K562 (cell line): ENCODE results near the gene ZMIZ1. TPM values are rescaled to one million over a fixed set of nuclear protein-coding genes. Genes with fewer than 3 reads are reported as not detected.

Experiments
- BRD9 ChIP-seq: fragments of 450-650 bp; IDR thresholded peaks from 2 replicates; pipeline ENCODE4 v1.6.1; 2018; ENCODE audit warnings: low read depth; ENCODE audit not compliant: partially characterized antibody
- C11orf30 ChIP-seq: fragments of 450-650 bp; IDR thresholded peaks from 2 replicates; pipeline ENCODE4 v1.6.1; 2016; ENCODE audit warnings: low read depth, mild to moderate bottlenecking
- CBX1 ChIP-seq: sonication (generic); IDR thresholded peaks from 2 replicates; pipeline ENCODE4 v1.6.1; 2016; ENCODE audit warnings: antibody characterized with exemption, low read depth, mild to moderate bottlenecking
- EHMT2 ChIP-seq: fragments of 450-650 bp; IDR thresholded peaks from 2 replicates; pipeline ENCODE4 v1.6.1; 2018; ENCODE audit warnings: antibody characterized with exemption
- GTF2E2 ChIP-seq: fragments of 200-800 bp; sonication (Bioruptor generic); IDR thresholded peaks from 2 replicates; pipeline ENCODE4 v1.6.1; 2016; ENCODE audit warnings: missing genetic modification characterization, missing compliant biosample characterization
- HEY1 ChIP-seq: fragments of 250-450 bp; sonication (Bioruptor Pico); IDR thresholded peaks from 2 replicates; pipeline ENCODE4 v1.5.0; 2020; ENCODE audit warnings: mild to moderate bottlenecking, moderate library complexity, borderline replicate concordance
- HIVEP1 ChIP-seq: fragments of 250-450 bp; sonication (Bioruptor Pico); IDR thresholded peaks from 2 replicates; pipeline ENCODE4 v1.4.0; 2020; ENCODE audit warnings: mild to moderate bottlenecking
- KDM4B ChIP-seq, 2 experiments: fragments of 450-650 bp in 1 of 2; sonication (generic) in 1 of 2; IDR thresholded peaks; 2 replicates each; pipeline ENCODE4 v1.6.1; 2016 to 2017; ENCODE audit warnings: borderline replicate concordance in 2 of 2, antibody characterized with exemption in 1 of 2, low read depth in 1 of 2, mild to moderate bottlenecking in 1 of 2
- KLF6 ChIP-seq: fragments of 250-450 bp; sonication (Bioruptor Pico); IDR thresholded peaks from 2 replicates; pipeline ENCODE4 v1.4.0; 2020; ENCODE audit warnings: mild to moderate bottlenecking, moderate library complexity, borderline replicate concordance
- MCM3 ChIP-seq: fragments of 450-650 bp; IDR thresholded peaks from 2 replicates; pipeline ENCODE4 v1.6.1; 2016
- MIER1 ChIP-seq: fragments of 450-650 bp; IDR thresholded peaks from 2 replicates; pipeline ENCODE4 v1.6.1; 2016; ENCODE audit warnings: antibody characterized with exemption, mild to moderate bottlenecking, low read depth
- MITF ChIP-seq: IDR thresholded peaks from 2 replicates; pipeline ENCODE4 v1.6.1; 2014; ENCODE audit warnings: antibody characterized with exemption
- NBN ChIP-seq: fragments of 450-650 bp; IDR thresholded peaks from 2 replicates; pipeline ENCODE4 v1.6.1; 2016; ENCODE audit warnings: low read depth, mild to moderate bottlenecking
- NFE2 ChIP-seq: IDR thresholded peaks from 2 replicates; pipeline ENCODE4 v1.6.1; 2014; ENCODE audit warnings: antibody characterized with exemption, low read depth
- POLR3A ChIP-seq: IDR thresholded peaks from 2 replicates; pipeline ENCODE4 v1.6.1; 2011; ENCODE audit warnings: borderline replicate concordance, mild to moderate bottlenecking, moderate library complexity; ENCODE audit not compliant: insufficient read length, insufficient read depth; ENCODE audit errors: extremely low read depth
- TAL1 ChIP-seq: fragments of 450-650 bp; IDR thresholded peaks from 2 replicates; pipeline ENCODE4 v1.6.1; 2016; ENCODE audit warnings: mild to moderate bottlenecking
- ZBTB33 ChIP-seq: sonication (generic); formaldehyde crosslinking; IDR thresholded peaks from 2 replicates; pipeline ENCODE4 v1.8.1; 2023; ENCODE audit warnings: mild to moderate bottlenecking, missing genetic modification reagents
- ZFP1 ChIP-seq: fragments of 450-650 bp; formaldehyde crosslinking; IDR thresholded peaks from 2 replicates; pipeline ENCODE4 v1.4.0; 2020; ENCODE audit warnings: mild to moderate bottlenecking, mixed read lengths
- ZFP36 ChIP-seq: fragments of 150-350 bp; IDR thresholded peaks from 2 replicates; pipeline ENCODE4 v1.6.1; 2018; ENCODE audit warnings: low read length, low read depth; ENCODE audit not compliant: partially characterized antibody
- ZFX ChIP-seq: sonication (generic); formaldehyde crosslinking; IDR thresholded peaks from 2 replicates; pipeline ENCODE4 v1.8.0; 2022; ENCODE audit warnings: mild to moderate bottlenecking, missing genetic modification reagents, moderate library complexity
- ZKSCAN1 ChIP-seq: fragments of 150-350 bp; IDR thresholded peaks from 2 replicates; pipeline ENCODE4 v1.6.1; 2016; ENCODE audit warnings: low read depth, low read length
- ZNF133 ChIP-seq: fragments of 250-450 bp; sonication (Bioruptor Pico); IDR thresholded peaks from 2 replicates; pipeline ENCODE4 v1.4.0; 2020; ENCODE audit warnings: mild to moderate bottlenecking
- ZNF134 ChIP-seq: fragments of 250-450 bp; sonication (Bioruptor Pico); conservative IDR thresholded peaks from 2 replicates; pipeline ENCODE4 v1.4.0; 2020
- ZNF23 ChIP-seq: fragments of 250-450 bp; sonication (Bioruptor Pico); IDR thresholded peaks from 2 replicates; pipeline ENCODE4 v1.4.0; 2020; ENCODE audit warnings: mild to moderate bottlenecking
- ZNF444 ChIP-seq: fragments of 250-450 bp; sonication (Bioruptor Pico); IDR thresholded peaks from 2 replicates; pipeline ENCODE4 v1.4.0; 2020; ENCODE audit warnings: mild to moderate bottlenecking, moderate library complexity
- ZNF79 ChIP-seq: fragments of 250-450 bp; sonication (Bioruptor Pico); IDR thresholded peaks from 2 replicates; pipeline ENCODE4 v1.4.0; 2020; ENCODE audit warnings: low read depth, mild to moderate bottlenecking, moderate library complexity
- polyA plus RNA-seq, 8 experiments: library from polyadenylated mRNA; depleted of rRNA in 4 of 8; stranded (reverse) in 5 of 8; unstranded in 3 of 8; fragments of >200 nt; fragmentation: Nextera tagmentation in 2 of 8; fragmentation: Illumina TruSeq in 1 of 8; extraction: Ambion mirVana in 2 of 8; extraction: Trizol in 1 of 8; gene quantifications; 2 replicates each; pipeline versions ENCODE4 v1.2.1 to v1.2.3, GENCODE V29; 2011 to 2014; ENCODE audit warnings: inconsistent platforms in 1 of 8, missing spikeins in 1 of 8
- total RNA-seq, 7 experiments: library from RNA; depleted of rRNA in 6 of 7; stranded (reverse); fragments of >200 nt in 6 of 7; fragmentation: Illumina TruSeq in 2 of 7; extraction: Trizol in 2 of 7; gene quantifications; 2 replicates each; pipeline versions ENCODE4 v1.2.1 to v1.2.3, GENCODE V29; 2011 to 2021; ENCODE audit warnings: low replicate concordance in 1 of 7
- TF ChIP-seq, protein P1 (sequence below): sonication (generic); formaldehyde crosslinking; IDR thresholded peaks from 2 replicates; pipeline ENCODE4 v1.8.0; 2022; ENCODE audit warnings: missing genetic modification reagents, mild to moderate bottlenecking, borderline replicate concordance

Gene ZMIZ1
- total and polyA plus RNA-seq, 9 of the 15 experiments (the other 6 are each of a cell fraction or from before 2014, with no cell fraction given): 1.0 to 37.3 (median 4.3) TPM

DNA sequence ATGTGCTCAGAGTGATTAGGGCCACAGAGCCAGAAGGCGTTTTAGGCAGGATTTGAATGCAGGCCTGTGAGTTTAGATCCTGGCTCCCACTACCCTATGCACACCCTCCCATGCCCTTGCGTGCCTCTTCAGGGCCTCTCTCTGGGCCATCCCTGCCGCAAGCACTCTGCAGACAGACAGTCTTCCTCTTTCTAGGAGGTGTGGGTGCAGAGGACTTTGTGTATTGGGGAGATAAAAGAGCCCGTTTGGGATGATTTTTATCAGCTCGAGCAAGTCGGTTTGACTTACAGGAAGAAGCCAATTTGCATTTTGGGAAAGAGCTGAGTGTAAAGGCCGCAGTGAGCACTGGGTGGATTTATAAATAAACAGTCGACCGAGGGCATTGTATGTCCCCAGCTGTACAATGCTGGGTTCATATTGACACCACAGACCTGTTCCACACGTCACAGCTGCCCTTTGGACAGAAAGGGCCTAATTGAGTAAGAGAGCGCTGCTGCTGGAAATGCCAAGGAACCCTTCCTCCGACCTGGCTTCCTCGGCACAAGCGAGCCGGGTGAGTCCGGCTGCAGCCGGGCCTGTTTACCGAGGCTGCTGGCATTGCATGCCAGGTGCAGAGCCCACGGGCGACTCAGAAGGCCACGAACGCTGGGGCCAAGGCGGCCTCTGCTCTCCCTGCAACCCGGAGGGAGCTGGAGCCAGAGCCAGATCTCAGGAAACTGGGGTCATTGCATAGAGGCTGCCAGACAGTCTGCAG lies 25.1 kb downstream of the ZMIZ1 start (continued):
- TF ChIP-seq ZBTB33 (CRISPR knock-in tag): 0 out of 2 replicates have a peak, but pooled peaks have one; percentile 38
- peak; percentile 73 for TF ChIP-seq NFE2
- no peak for TF ChIP-seq ZNF133 (CRISPR knock-in tag)
- TF ChIP-seq, protein P1, sequence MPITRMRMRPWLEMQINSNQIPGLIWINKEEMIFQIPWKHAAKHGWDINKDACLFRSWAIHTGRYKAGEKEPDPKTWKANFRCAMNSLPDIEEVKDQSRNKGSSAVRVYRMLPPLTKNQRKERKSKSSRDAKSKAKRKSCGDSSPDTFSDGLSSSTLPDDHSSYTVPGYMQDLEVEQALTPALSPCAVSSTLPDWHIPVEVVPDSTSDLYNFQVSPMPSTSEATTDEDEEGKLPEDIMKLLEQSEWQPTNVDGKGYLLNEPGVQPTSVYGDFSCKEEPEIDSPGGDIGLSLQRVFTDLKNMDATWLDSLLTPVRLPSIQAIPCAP (CRISPR knock-in tag): no peak
- TF ChIP-seq C11orf30: no peak
- no peak for TF ChIP-seq MIER1
- TF ChIP-seq ZNF444 (CRISPR knock-in tag): no peak
- TF ChIP-seq POLR3A: no peak
- 0 out of 2 replicates have a peak, but pooled peaks have one; percentile 10 for TF ChIP-seq ZKSCAN1
- TF ChIP-seq ZFX: peak; percentile 48
- 0 out of 2 replicates have a peak, but pooled peaks have one; percentile 27 for TF ChIP-seq ZFP1
- no peak; the same call in 1 of the 2 replicates for TF ChIP-seq NBN
- TF ChIP-seq GTF2E2 (tag): no peak
- no peak for TF ChIP-seq HEY1
- TF ChIP-seq HIVEP1 (CRISPR knock-in tag): 0 out of 2 replicates have a peak, but pooled peaks have one; percentile 21
- TF ChIP-seq MCM3: no peak
- TF ChIP-seq TAL1: peak; percentile 66
- TF ChIP-seq KLF6: no peak
- peak; percentile 4 for TF ChIP-seq ZFP36
- TF ChIP-seq EHMT2: no peak
- TF ChIP-seq ZNF23 (CRISPR knock-in tag): no peak
- peak; percentile 12 for TF ChIP-seq BRD9
- TF ChIP-seq CBX1: no peak
- no peak for TF ChIP-seq ZNF79 (CRISPR knock-in tag)
- 0 out of 2 replicates have a peak, but pooled peaks have one; percentile 11 for TF ChIP-seq ZNF134 (CRISPR knock-in tag)
- no peak for TF ChIP-seq KDM4B (IDR thresholded peaks at IDR 0.05; ENCODE audit: borderline replicate concordance in 2 of 2, low read depth in 1 of 2)
- TF ChIP-seq MITF: no peak
